HG03520 (cell line): Measurements from ENCODE around the gene MRPS22.
A peak's percentile ranks its signal among the peaks of the same experiment; 100 is the strongest.

Experiments
- ATAC-seq: cut with Tn5 transposase; IDR thresholded peaks from one replicate; pipeline ENCODE4 v1.9.1; 2021; ENCODE audit warnings: mild to moderate bottlenecking, moderate library complexity; ENCODE audit not compliant: unreplicated experiment

The MRPS22 gene

DNA sequence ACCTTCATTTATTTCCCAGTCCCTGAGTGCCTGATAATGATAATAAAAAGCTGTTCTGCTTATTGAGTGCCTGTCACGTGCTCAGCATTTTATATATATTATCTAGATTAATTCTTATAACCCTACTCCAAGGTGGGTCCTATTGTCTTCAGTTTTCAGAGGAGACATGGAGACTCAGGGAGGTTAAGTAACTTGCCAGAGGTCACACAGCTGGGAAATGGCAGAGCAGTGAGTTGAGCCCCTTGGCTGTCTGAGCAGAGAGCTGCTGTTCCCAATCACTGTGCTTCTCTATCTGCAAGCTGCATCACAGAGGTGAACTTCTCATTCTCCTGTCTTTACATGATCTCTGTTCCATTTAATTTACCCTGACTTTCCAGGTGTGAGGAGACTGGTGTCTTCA lies 32.3 kb upstream of the MRPS22 start:
- no peak for ATAC-seq

DNA sequence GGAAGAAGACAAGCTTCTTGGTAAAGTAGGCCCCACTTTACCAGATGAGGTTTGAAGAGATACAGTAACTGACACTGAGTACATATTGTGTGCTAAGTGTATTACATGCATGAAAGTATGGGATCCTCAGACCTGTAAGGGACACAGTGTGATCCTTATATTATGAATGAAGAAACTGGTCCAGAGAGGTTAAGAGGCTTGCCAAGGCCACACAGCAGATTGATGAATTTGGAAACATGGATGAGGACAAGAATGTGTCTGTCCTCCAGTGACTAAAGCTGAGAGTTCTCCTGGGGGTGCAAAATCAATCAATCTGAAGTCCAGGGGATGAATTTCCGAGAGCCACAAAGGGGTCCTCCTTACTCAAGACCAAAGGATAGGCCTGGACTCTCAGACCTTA lies 31.4 kb upstream of the MRPS22 start:
- ATAC-seq = no peak

DNA sequence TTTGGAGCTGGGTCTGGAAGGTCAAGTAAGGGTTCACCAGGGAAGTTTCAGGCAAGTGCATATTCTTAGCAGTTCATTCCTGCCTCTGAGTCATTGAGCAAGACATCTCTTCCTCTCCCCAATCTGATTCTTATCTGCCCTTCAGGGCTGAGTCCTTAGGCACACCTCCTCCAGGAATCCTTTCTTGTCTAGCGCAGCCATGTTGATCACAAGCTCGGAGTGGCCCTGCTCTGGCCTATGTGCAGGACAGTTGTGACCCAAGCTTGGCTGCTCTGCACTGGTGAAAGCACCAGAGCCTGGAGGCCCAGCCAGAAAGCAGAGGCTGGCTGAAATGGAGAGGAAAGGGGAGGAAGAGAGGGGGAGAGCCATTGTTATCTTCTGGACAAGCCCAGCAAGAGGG lies 30.9 kb upstream of the MRPS22 start:
- ATAC-seq = no peak

DNA sequence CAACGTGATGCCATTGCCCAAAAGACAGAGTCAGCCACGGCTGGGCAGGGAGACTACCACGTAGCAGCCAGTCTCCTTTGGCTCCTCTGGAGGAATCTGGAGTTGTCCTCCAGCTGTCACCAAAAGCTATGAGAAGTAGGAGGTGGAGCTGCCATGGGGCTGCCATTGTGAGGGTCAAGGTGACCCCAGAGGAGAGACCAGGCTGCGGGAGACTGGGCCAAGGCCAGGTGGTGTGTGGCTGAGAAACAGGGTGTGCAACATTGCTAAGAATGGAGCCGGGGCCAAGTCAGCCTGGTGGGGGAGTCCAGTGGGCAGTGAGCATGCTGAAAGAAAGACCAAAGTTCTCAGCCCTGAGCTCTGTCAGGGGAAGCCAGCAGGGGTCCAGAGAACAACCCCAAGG lies 29.9 kb upstream of the MRPS22 start:
- no peak for ATAC-seq

DNA sequence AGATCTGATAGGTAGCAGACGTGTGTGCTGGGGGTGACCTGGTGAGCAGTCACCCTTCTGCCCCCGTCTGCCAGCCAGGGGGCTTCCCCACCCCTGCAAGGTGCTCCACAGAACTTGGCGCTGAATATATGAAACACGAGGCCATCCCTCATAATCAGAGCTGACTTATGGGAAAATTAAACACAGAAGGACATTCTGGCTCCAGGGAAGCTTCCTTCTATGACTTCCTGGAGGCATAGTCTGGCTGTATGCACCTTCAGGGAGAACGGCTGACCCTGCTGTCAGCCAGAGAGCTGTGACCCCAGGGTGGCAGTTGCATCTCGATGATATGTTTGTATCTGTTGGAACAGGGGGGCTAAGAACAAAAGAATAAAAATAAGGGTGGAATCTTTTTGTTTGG lies 26.6 kb upstream of the MRPS22 start:
- ATAC-seq = no peak

DNA sequence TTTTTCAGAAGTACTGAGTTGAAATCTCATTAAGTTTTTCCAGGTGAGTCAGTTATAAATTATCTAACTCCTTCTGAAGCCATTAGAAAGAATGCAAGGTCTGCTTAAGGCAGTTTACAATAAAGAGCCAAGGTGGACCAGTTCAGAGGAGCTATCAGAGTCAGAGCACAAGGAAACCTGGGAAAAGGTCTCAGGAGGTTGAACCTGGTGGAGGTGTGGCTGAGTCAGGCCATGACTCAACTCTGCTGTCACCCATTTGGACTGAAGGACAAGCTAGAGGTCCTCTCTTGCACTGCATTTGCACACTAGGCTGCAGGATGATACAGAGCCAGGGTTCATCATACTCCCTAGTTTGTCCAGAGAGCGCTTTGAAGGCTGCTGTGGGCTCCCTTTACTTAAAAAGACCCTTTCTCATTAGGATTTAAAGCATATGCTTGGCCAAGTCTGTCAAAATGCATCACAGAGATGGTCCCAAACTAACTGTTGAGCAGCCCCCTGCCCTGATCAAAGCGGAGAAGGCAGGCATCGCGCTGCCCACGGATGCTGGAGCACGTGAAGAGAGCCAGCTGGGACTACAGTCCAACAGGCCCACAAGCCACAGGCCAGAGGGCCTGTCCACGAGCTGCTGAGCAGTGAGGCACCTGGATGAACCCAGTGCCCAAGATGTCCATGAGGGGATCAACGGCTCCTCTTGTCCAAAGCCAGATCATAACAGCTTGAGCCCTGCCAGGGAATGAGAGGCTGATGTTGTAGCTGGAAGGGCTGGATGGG lies 26.0 kb upstream of the MRPS22 start:
- ATAC-seq = no peak

DNA sequence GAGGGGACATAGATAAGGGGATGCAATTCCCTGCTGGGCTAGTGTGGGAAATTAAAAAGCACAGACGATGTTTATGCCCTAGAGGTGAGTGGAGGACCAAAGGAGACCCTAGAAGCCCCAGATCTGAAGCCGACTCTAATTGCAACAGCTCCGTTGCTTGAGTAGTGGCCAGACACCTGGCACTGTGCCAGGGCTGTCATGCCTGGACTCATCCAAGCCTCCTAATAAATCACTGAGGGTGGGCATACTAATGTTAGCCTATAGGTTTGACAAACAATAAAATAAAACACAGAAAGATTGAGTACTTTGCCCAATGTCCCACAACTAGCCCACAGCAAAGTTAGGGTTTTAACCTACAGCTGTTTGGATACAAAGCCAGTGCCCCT lies 25.4 kb upstream of the MRPS22 start:
- ATAC-seq = no peak

DNA sequence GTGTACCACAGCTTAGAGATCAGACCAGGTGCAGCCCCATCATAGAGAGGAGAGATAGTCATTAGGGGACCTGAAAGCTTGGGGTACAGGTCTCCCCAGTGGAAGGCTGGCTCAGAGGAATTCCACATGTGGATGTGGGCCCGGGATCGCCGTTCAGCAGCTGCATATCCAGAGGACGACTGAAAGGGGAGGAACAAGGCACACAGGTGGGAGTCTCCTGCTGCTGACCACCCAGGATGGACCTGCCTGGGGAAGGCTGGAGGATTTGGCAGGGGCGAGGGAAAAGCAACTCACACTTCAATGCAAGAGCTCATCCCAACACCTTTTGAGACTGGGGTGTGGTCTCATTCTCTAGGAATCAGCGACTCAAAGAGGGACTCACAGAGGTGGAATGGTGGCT lies 25.0 kb upstream of the MRPS22 start:
- no peak for ATAC-seq

DNA sequence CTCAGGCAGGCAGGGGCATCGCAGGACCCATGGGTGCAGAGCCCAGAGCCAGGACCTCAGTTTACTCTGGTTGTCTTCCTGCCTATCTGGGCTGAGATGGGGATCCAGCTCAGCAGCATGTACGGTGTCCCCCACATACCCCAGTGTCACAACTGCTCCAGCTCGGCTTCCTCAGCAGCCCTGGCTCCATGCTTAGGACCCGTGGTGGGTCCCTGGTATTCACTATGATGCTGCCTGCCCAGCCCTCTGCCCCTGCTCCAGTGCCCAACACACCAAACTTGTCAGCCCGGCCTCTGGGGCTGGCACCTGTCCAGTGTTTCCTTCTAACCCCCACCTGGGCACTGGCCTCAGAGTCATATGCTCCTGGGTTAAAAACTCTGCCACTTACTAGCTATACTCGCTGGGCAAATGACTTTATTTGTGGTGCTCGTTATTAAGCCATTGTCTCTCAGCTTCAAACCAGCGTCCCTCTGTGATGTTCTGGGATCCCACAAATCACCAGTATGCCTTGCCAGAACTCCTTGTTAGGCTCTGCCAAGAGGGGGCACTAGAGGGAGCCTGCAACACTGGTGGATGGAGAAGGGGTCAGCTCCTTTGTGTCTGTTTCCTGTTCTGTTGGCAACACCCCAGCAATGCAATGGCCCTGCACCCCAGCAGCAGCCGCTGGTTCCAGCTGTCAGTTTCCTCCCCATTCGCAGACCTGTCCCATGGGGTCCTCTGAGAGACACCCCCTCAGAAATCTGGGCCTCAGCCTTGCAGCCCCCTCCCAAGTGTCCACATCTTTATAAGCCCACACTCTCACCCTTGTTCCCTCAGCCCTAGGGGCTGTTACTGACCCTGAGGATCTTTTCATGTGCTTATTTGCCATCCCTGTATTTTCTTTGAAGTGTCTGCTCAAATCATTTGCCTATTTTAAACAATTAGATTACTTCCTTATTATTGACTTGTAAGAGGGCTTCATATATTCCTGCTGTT lies 24.1 kb upstream of the MRPS22 start:
- no peak for ATAC-seq

DNA sequence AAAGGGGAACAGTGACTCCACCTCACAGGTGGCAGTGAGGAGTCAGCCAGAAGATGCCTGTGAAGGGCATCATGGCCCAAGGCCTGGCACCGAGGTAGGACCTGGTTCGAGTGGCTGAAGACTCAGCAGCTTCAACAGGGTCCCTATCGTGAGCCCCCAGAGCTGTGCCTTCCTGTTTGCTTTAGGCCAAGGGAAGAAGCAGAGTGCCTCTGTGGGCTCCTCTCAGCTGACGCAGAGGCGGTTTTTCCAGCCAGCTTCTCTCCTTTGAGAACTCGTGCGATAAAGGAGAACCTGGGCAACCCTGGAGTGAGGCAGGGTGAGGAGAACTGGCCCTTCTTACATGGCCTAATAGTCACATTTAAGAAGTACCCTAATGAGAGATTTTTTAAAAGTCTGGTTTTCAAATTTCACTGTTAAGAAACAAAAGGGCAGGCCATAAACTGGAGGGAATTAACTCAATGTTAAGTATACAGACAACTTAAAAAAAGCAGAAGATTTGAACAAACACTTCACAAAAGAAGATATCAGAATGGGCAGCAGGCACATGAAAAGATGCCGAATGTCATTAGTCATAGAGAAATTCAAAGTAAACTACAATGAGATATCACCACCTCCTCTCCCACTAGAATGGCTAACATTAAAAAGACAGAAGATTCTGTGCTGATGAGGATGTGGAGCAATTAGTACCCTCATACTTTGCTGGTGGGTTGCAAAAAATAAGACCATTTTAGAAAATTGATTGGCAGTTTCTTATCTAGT lies 23.1 kb upstream of the MRPS22 start:
- ATAC-seq = no peak

DNA sequence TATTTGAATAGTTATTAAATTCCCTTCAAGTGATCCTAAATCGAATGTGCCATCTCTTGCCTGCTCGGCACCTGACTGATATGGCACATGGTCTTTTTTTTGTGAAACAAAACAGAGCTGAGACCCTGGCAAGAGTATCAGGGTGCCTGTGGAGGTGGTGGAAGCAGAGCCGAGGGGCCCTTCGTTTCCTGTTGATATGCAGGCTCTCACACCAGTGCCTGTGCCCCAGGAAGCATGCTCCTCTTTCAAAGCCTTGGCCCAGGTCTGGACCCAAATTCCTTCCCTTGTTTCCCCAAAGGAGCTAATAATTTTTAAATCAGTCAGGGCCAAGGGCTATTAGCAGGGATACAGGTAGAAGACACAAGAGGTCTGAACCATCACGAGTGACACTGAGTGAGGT lies 21.5 kb upstream of the MRPS22 start:
- ATAC-seq = no peak

DNA sequence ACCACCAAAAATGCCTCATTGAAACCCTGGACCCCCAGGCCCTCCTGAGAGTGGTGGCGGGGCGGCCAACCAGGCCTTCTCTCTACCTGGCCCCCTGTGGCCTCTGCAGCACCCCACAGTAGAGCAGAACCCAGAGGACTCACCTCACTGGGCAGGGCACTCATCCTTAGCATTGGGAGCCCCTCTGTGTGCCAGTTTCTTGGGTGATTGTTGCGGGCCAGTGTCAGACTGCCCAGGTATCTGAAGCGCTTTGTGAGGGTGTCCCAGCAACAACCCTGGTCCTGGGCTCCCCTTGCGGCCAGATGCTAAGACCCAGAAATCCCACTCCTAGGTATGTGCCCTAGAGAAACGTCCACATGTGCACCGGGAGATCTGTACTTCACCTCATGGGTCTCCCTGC lies 20.7 kb upstream of the MRPS22 start:
- ATAC-seq = no peak

DNA sequence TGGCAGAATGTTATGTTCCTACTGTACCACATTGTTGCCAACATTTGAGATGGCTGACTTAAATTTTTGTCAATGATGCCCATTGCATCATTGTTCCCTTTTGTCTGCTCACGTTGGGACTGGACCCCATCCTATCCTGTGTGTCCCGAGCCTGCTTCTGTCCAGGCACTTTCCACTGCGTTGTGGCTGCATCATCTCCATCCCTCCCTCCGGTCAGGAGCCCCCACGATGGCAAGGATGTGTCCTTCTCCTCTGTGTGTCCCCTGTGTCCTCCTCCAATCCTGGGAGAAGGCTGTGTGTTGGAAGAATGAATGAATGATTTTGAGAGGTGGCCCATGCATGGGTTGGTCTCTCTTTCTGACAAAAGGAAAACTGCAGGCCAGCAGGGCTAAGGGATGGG lies 19.4 kb upstream of the MRPS22 start:
- ATAC-seq = no peak

DNA sequence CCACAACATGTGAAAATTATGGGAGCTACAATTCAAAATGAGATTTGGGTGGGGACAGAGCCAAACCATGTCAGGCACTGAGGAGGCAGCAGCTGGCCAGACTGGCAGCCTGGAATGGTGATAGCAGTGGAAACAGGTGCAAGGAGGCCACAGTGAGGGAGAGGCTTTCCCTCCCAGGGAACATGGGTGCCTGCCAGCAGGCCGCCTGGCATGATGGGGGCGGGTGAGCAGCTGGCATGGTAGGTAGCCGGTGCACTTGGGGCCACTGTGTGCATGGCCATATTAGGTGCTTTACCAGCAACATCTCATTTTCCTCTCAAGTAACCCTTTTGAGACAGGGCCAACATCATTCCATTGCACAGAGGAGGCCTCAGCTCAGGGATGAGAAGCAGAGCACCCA lies 18.3 kb upstream of the MRPS22 start:
- ATAC-seq = no peak

DNA sequence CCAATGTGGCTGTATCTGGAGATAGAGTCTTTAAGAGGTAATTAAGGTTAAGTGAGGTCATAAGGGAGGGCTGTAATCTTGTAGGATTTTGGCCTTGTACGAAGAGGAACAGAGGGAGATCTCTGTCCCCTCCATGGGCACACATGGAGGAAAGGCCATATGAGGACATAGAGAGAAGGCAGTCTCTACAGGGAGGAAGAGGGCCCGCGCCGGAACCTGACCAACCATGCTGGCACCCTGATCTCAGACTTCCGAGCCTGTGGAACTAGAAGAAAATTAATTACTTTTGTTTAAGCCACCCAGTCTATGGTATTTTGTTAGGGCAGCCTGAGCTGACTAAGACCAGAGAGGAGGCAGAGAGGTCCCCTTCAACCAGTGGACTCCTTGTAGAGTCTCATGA lies 17.7 kb upstream of the MRPS22 start:
- no peak for ATAC-seq

DNA sequence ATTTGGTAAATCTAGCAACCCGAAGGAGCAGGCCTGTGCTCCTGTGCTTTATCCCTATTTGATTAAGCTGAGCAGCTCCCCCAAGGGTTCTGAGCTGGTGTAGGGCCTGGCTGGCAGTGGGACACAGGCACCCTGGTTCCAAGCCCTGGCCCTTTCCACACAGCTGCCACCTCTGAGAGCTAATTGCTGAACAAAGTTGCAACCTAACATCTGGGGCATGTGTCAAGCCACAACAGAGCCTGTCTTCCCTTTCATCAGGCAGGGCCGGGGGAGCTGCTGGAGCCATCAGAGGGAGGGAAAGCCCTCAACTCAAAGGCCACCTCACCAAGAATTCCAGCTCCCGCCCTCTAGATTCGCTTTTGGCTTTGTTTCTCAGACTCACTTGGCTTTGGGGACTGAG lies 17.1 kb upstream of the MRPS22 start:
- no peak for ATAC-seq

DNA sequence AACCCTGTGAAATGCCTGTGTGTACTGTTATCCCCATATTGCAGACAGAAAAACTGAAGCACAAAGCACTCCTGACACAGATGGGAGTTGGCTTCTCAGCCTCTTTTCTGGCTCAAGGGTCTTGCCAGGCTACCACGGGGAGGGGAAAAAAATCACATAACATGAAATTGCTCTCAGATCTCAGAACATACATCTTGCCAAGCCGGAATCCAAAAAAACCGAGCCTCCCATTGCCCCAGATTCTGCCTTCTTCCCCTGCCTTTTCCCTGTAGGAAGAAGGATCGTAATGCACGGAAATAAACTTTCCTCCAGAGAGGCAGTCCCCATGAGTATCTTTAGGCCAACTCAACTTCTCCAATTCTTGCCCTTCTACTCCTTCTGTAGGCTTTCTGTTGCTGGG lies 16.6 kb upstream of the MRPS22 start:
- no peak for ATAC-seq

DNA sequence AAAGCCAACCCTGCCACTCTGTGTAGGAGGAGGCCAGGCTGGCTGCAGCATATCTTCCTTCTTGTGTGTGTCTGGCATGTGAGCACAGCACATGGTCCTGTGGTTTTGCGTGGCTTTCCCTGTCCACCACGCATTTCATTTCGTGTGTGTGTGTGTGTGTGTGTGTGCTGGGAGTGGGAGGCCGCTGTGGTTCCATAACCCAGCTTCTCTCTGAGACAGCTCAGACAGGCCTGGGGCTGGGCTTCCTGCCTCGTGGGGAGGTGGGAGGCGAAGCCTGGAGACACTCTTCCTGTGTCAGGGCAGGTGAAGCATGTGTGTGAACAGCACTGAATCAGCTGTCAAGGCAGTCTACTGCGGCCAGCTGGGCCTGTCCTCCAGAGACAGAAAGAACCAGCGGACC lies 16.0 kb upstream of the MRPS22 start:
- no peak for ATAC-seq

DNA sequence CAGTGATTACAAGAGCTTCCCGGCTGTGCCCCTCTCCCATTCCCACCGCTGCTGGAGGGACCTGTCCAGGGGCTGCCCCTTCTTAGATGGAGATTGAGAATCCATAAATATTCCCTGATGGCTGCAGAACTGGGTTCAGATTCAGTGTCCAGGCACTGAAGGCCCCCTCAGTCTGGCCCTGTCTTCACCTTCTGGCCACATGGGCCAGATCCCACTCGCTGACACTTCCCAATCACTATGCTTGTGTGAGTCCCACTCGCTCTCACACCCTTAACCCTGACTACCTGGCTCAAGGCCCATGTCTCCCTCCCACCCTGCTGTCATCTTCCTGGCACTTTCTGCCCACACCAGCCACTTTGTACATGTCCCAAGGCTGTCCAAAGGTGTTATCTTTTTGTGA lies 15.5 kb upstream of the MRPS22 start:
- no peak for ATAC-seq

DNA sequence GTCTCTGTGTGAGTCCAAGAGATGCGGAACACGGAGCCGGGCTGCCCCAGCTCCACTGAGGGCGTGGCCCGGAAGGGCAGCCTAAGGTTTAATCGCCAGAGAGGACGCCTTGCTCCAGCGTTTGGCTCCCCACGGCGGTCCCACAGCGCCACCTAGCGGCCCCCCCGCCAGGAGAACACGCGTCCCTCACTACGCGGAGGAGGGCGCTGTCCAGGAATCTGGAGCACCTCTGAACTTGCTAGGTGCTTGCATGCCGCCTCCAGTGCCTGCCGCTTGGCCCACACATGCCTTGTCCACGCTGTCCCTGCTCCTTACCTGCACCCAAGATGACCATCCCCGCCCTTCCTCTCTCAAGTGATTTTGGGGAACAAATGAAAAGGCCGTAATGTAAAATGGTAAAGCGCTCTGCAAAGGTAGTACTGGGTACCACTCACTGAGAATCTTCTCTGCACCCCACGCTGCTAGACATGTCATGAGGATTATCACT lies 14.4 kb upstream of the MRPS22 start:
- ATAC-seq = peak; percentile 95

DNA sequence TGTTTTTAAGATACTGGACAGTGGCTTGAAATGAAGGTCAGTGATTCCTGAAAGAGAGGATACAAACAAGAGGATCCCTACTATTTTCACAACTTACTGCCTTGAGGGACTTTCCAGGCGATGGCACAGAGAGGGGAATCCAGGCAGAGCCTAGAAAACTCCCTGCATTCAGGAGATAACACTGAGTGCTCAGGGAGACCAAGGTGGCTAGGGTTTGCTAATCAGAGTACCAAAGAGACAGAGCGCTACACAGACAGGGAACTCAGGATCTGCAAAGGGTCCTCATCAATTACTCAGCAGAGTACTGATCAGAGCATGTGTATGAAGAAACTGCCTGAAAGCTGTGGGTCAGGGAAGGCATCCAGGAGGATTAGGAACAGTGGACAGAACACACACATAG lies 11.7 kb upstream of the MRPS22 start:
- ATAC-seq = no peak
